Parathyroid adenoma (tissue), 2 donors: ENCODE results near the gene ALOX15B.

Experiments
- H2AFZ ChIP-seq: fragments of 300-600 bp; sonication (generic); one replicate; pipeline ENCODE4 v1.7.0; 2017; ENCODE audit warnings: antibody characterized with exemption, mild to moderate bottlenecking
- H3K27ac ChIP-seq: fragments of 300-600 bp; sonication (generic); one replicate; pipeline ENCODE4 v1.7.0; 2017
- H3K27me3 ChIP-seq: fragments of 300-600 bp; sonication (generic); one replicate; pipeline ENCODE4 v1.7.0; 2017; ENCODE audit warnings: low read length; ENCODE audit not compliant: control insufficient read depth, insufficient read depth
- H3K36me3 ChIP-seq: fragments of 300-600 bp; sonication (generic); one replicate; pipeline ENCODE4 v1.7.0; 2017; ENCODE audit warnings: low read length; ENCODE audit not compliant: control insufficient read depth, insufficient read depth
- H3K4me1 ChIP-seq: fragments of 300-600 bp; sonication (generic); one replicate; pipeline ENCODE4 v1.7.0; 2017; ENCODE audit warnings: control low read depth
- H3K4me2 ChIP-seq: fragments of 300-600 bp; sonication (generic); one replicate; pipeline ENCODE4 v1.7.0; 2017; ENCODE audit warnings: low read length
- H3K4me3 ChIP-seq: fragments of 300-600 bp; sonication (generic); one replicate; pipeline ENCODE4 v1.7.0; 2017; ENCODE audit warnings: low read depth, low read length
- H3K79me2 ChIP-seq: fragments of 300-600 bp; sonication (generic); one replicate; pipeline ENCODE4 v1.7.0; 2017; ENCODE audit warnings: control low read depth
- H3K9ac ChIP-seq: fragments of 300-600 bp; sonication (generic); one replicate; pipeline ENCODE4 v1.7.0; 2017; ENCODE audit warnings: mild to moderate bottlenecking
- H3K9me3 ChIP-seq: fragments of 300-600 bp; sonication (generic); one replicate; pipeline ENCODE4 v1.7.0; 2017; ENCODE audit warnings: low read length; ENCODE audit not compliant: control insufficient read depth
- CTCF ChIP-seq: fragments of 300-600 bp; sonication (generic); IDR thresholded peaks from one replicate; pipeline ENCODE4 v1.7.0; 2017; ENCODE audit warnings: antibody characterized with exemption, mild to moderate bottlenecking
- donor health status: primary hyperparathyroidism.

Gene ALOX15B

GRCh38 chr17:8073627-8074484 lies 35.0 kb downstream of the ALOX15B start:
- Histone ChIP-seq H3K4me2 (peak overlapping the region; percentile 37), H3K9me3 (no peaks in the 10 kb centered on the region), H3K27ac (no peak overlapping the region), H2AFZ (peak overlapping the region; percentile 41), H3K4me3 (no peak overlapping the region), H3K27me3 (peaks cover 7% of the 10 kb centered on the region), H3K9ac (no peak overlapping the region), H3K79me2 (no peaks in the 10 kb centered on the region), H3K36me3 (no peaks in the 10 kb centered on the region), H3K4me1 (peaks cover 4% of the 10 kb centered on the region)
- TF ChIP-seq CTCF, result peak; percentile 88

- no peaks in the 10 kb centered on the region for H3K79me2 ChIP-seq
- no peak for TF ChIP-seq CTCF
- no peak overlapping the region for H2AFZ ChIP-seq
- peaks cover 7% of the 10 kb centered on the region for H3K27me3 ChIP-seq
- no peak overlapping the region for H3K4me2 ChIP-seq
- no peak overlapping the region for H3K9ac ChIP-seq
- no peaks in the 10 kb centered on the region for H3K36me3 ChIP-seq
- no peak overlapping the region for H3K4me3 ChIP-seq
- H3K27ac ChIP-seq, result no peak overlapping the region
- H3K9me3 ChIP-seq, result no peaks in the 10 kb centered on the region
- peaks cover 4% of the 10 kb centered on the region for H3K4me1 ChIP-seq
Observed at GRCh38 chr17:8074554-8074953, 35.7 kb downstream of the ALOX15B start.

- H3K79me2 ChIP-seq, result no peaks in the 10 kb centered on the region
Observed at GRCh38 chr17:8075081-8075480, 36.2 kb downstream of the ALOX15B start.

GRCh38 chr17:8075574-8076342 lies 36.9 kb downstream of the ALOX15B start:
- H3K27me3 ChIP-seq, result peaks cover 7% of the 10 kb centered on the region
- H3K9me3 ChIP-seq, result no peaks in the 10 kb centered on the region
- H3K36me3 ChIP-seq, result no peaks in the 10 kb centered on the region
- no peak overlapping the region for H3K27ac ChIP-seq
- no peak overlapping the region for H3K9ac ChIP-seq
- no peak overlapping the region for H3K4me2 ChIP-seq
- no peak for TF ChIP-seq CTCF
- H2AFZ ChIP-seq, result no peak overlapping the region
- H3K4me1 ChIP-seq, result peaks cover 4% of the 10 kb centered on the region
- no peak overlapping the region for H3K4me3 ChIP-seq
- no peaks in the 10 kb centered on the region for H3K79me2 ChIP-seq

More at GRCh38 chr17:8075081-8075480, 36.2 kb downstream of the ALOX15B start:
- H3K9ac ChIP-seq, result no peak overlapping the region
- no peaks in the 10 kb centered on the region for H3K36me3 ChIP-seq
- H3K27me3 ChIP-seq, result peaks cover 7% of the 10 kb centered on the region
- TF ChIP-seq CTCF, result no peak
- no peak overlapping the region for H3K27ac ChIP-seq
- H3K4me1 ChIP-seq, result peaks cover 4% of the 10 kb centered on the region
- H2AFZ ChIP-seq, result no peak overlapping the region
- H3K9me3 ChIP-seq, result no peaks in the 10 kb centered on the region
- H3K4me3 ChIP-seq, result no peak overlapping the region
- H3K4me2 ChIP-seq, result no peak overlapping the region
